ENCODE results near the gene SRPK3.

Gene SRPK3

DNA sequence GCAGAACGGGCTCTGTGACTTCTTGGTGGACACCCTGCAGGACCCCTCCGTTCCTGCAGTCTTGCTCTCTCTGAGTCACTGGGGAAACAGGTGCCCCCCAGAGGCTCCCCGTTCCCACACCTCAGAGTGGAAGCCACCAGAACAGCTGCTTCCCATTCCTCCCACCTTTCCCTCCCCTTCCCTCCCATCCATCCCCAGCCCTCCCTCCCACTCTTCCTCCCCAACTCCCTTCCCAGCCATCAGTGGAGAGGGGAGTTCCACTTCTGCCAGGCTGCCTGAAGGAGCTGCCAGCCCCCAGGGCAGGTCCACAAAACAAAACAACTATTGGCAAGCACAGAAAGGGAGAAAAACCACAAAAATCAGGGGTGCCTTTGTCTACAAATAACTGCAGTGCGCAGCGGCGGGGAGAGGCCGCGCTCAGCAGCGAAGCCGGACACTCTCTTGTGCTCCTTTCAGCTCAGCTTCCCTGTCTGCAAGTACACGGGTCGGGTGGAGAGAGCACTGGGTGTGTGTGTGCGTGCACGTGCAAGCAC is 21.7 kb downstream of the SRPK3 start:
- no peak overlapping the region for H3K4me3 ChIP-seq (ENCODE audit: low read depth, low read length)
- DNase-seq (ENCODE audit: low read depth) = peak; percentile 4
- in situ Hi-C loops (cut with HindIII; ENCODE audit: low sequenced_read_pairs) = no loop called here
- no peak for TF ChIP-seq CTCF (IDR thresholded peaks at IDR 0.05; ENCODE audit: low read depth, low read length, missing control alignments)

- in situ Hi-C loops (cut with HindIII; ENCODE audit: low sequenced_read_pairs) = no loop called here
- DNase-seq (ENCODE audit: low read depth) = no peak
- TF ChIP-seq CTCF (IDR thresholded peaks at IDR 0.05; ENCODE audit: low read depth, low read length, missing control alignments) = no peak
Measured at GRCh38 chrX:153803211-153804099, 22.6 kb downstream of the SRPK3 start.

DNA sequence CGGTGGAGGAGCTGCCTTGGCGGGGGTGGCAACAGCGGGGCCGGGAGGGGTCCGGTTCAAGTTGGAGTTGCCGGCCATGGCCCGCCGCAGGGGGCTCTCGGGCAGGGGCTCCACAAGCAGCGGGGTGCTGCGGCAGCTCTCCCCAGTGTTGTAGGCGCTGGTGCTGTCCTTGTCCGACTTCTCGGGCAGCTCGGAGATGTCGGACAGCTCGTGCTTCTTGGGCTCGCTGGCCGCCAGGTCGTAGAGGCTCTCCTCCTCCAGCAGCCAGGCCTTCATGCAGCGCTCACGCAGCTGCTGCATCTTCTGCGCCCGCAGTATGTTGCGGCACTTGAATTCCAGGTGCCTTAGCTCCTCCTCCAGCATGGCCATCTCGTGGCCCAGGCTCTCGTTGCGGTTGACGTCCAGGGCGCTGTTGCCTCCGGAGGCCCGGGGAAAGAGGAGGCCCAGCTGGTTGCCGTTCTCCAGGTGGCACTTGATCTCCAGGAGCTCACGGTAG is 23.3 kb downstream of the SRPK3 start:
- TF ChIP-seq CTCF (IDR thresholded peaks at IDR 0.05; ENCODE audit: low read depth, low read length, missing control alignments) = no peak
- in situ Hi-C loops (cut with HindIII; ENCODE audit: low sequenced_read_pairs) = no loop called here
- DNase-seq (ENCODE audit: low read depth) = no peak
- no peak overlapping the region for H3K4me3 ChIP-seq (ENCODE audit: low read depth, low read length)

More at GRCh38 chrX:153803211-153804099, 22.6 kb downstream of the SRPK3 start:
- no peak overlapping the region for H3K4me3 ChIP-seq (ENCODE audit: low read depth, low read length)

- in situ Hi-C loops (cut with HindIII; ENCODE audit: low sequenced_read_pairs) = no loop called here
- no peak for TF ChIP-seq CTCF (IDR thresholded peaks at IDR 0.05; ENCODE audit: low read depth, low read length, missing control alignments)
- DNase-seq (ENCODE audit: low read depth) = no peak
- no peak overlapping the region for H3K4me3 ChIP-seq (ENCODE audit: low read depth, low read length)
Measured at GRCh38 chrX:153804621-153805020, 23.8 kb downstream of the SRPK3 start.

DNA sequence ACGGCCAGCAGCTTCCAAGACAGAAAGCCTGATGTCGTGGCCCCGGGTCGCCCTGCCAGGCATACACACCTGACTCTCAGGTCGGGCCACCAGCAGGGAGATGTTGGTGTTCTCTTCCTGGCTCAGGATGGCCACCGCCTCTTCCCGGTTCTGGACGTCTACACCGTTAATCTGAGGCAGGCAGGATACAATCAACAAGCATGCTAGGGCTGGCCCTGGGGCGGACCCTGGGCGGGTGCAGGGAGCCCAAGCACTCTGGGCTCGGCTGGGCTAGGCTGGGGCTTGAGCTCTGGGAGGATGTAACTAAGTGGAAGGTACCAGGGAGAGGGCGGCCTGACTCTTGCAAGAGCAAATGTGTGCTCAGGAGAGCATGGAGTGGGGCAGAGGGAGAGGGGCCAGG is 24.6 kb downstream of the SRPK3 start:
- no peak for DNase-seq (ENCODE audit: low read depth)
- in situ Hi-C loops (cut with HindIII; ENCODE audit: low sequenced_read_pairs) = no loop called here
- no peak for TF ChIP-seq CTCF (IDR thresholded peaks at IDR 0.05; ENCODE audit: low read depth, low read length, missing control alignments)
- no peak overlapping the region for H3K4me3 ChIP-seq (ENCODE audit: low read depth, low read length)

DNA sequence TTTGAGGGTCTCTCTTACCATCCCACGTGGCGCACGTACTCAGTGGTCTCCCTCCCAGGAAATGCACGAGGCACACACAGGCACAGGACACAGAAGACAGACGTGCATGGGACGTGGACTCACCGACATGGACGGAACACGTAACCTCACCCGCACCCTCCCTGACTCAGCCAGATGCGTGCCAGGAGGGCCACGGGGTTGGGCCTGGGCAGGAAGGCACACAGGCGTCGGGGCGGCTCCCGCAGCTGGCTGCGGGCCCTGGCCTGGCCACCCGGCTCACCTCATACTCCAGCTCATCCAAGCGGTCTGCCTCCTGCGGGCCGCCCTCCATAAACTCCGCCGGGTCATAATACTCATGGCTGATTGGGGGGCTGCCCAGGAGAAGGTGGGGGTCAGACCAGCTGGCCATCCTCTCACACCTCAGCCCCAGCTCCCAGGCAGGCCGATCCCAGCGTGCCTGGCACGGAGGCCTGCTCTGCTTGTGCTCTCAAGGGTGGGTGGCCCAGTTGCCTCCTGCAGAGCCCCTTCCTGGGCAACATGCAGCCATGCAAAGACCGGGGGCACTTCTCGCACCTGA is 26.2 kb downstream of the SRPK3 start:
- in situ Hi-C loops (cut with HindIII; ENCODE audit: low sequenced_read_pairs) = no loop called here
- DNase-seq (ENCODE audit: low read depth) = no peak
- no peak overlapping the region for H3K4me3 ChIP-seq (ENCODE audit: low read depth, low read length)
- TF ChIP-seq CTCF (IDR thresholded peaks at IDR 0.05; ENCODE audit: low read depth, low read length, missing control alignments) = no peak

Data from astrocyte of the cerebellum (primary cell).